ENCODE data around the gene CD55.

DNA sequence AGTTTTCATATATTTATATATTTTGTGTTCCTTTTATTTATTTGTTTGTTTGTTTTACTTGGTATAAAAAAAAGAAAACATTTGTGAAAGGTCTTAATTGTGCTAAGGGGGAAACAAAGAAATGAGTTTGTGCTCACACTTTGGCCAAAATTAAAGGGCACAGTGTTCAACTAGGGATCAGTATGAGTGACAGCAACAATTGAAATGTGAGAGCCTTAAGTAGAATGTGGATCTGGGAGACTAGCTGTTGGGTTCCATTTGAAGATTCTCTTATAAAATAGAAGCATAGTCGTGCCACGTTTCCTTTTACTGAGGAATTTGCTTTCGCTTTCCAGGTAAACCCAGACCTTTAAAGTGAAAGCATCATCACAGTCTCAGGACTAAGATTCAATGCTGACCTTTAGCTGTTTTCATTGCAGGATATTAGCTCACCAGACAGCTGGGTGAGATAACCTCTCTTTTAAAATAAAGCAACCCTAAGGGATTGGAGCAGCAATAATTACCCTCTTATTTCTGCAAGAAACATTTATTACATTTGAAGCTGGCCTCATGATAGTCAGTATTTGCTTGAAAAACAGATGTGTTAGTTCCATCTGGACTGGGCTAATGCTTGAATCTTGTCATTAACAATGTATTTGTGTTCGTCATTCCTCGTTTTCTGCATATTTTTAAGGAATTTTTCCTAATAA is 37.1 kb upstream of the CD55 start:
- TF ChIP-seq EZH2 (IDR thresholded peaks at IDR 0.05; ENCODE audit: low read length, missing control alignments), result no peak
- TF ChIP-seq, protein P1, sequence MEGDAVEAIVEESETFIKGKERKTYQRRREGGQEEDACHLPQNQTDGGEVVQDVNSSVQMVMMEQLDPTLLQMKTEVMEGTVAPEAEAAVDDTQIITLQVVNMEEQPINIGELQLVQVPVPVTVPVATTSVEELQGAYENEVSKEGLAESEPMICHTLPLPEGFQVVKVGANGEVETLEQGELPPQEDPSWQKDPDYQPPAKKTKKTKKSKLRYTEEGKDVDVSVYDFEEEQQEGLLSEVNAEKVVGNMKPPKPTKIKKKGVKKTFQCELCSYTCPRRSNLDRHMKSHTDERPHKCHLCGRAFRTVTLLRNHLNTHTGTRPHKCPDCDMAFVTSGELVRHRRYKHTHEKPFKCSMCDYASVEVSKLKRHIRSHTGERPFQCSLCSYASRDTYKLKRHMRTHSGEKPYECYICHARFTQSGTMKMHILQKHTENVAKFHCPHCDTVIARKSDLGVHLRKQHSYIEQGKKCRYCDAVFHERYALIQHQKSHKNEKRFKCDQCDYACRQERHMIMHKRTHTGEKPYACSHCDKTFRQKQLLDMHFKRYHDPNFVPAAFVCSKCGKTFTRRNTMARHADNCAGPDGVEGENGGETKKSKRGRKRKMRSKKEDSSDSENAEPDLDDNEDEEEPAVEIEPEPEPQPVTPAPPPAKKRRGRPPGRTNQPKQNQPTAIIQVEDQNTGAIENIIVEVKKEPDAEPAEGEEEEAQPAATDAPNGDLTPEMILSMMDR (conservative IDR thresholded peaks at IDR 0.05 in 1 of 2, IDR thresholded peaks at IDR 0.05 in 1 of 2; ENCODE audit: low read depth in 1 of 2, low read length in 2 of 2), result no peak

Data from fibroblast of lung (primary cell).